ENCODE data around the gene HLA-DOA.

Gene HLA-DOA

GRCh38 chr6:33017694-33018353 is 8.4 kb upstream of the HLA-DOA start (continued):
- no peak for TF ChIP-seq POU6F1 (CRISPR knock-in tag; IDR thresholded peaks at IDR 0.05; ENCODE audit: borderline replicate concordance, low read depth)

- no peak for TF ChIP-seq POU6F1 (CRISPR knock-in tag; IDR thresholded peaks at IDR 0.05; ENCODE audit: borderline replicate concordance, low read depth)
- no peak for TF ChIP-seq ZC3H10 (CRISPR knock-in tag; IDR thresholded peaks at IDR 0.05)
- TF ChIP-seq RARB (CRISPR knock-in tag; IDR thresholded peaks at IDR 0.05), result no peak
- TF ChIP-seq TOX (CRISPR knock-in tag; IDR thresholded peaks at IDR 0.05; ENCODE audit: borderline replicate concordance), result no peak
- TF ChIP-seq ZFP3 (CRISPR knock-in tag; IDR thresholded peaks at IDR 0.05), result no peak
- TF ChIP-seq PPARA (CRISPR knock-in tag; IDR thresholded peaks at IDR 0.05; ENCODE audit: borderline replicate concordance), result no peak
- TF ChIP-seq CSDC2 (CRISPR knock-in tag; IDR thresholded peaks at IDR 0.05), result no peak
- no peak for TF ChIP-seq SNAI2 (CRISPR knock-in tag; IDR thresholded peaks at IDR 0.05)
- TF ChIP-seq CSRNP3 (CRISPR knock-in tag; IDR thresholded peaks at IDR 0.05), result no peak
- TF ChIP-seq BACH2 (CRISPR knock-in tag; IDR thresholded peaks at IDR 0.05; ENCODE audit: borderline replicate concordance), result no peak
- no peak for TF ChIP-seq ZFP30 (CRISPR knock-in tag; IDR thresholded peaks at IDR 0.05)
- no peak for TF ChIP-seq ZNF70 (CRISPR knock-in tag; IDR thresholded peaks at IDR 0.05)
- no peak for TF ChIP-seq TCF4 (CRISPR knock-in tag; IDR thresholded peaks at IDR 0.05; ENCODE audit: borderline replicate concordance)
- TF ChIP-seq CREB5 (CRISPR knock-in tag; IDR thresholded peaks at IDR 0.05; ENCODE audit: low read depth), result no peak
- TF ChIP-seq ESRRG (CRISPR knock-in tag; IDR thresholded peaks at IDR 0.05), result no peak
- ATAC-seq, result no peak
These were observed 7.6 kb upstream of the HLA-DOA start for GRCh38 chr6:33017018-33017417.

GRCh38 chr6:33015798-33016197 is 6.4 kb upstream of the HLA-DOA start:
- TF ChIP-seq ISL1 (CRISPR knock-in tag; IDR thresholded peaks at IDR 0.05) (no peak), CSDC2 (CRISPR knock-in tag; IDR thresholded peaks at IDR 0.05) (no peak), GLIS3 (CRISPR knock-in tag; IDR thresholded peaks at IDR 0.05) (no peak), SNAI2 (CRISPR knock-in tag; IDR thresholded peaks at IDR 0.05) (no peak), ZNF70 (CRISPR knock-in tag; IDR thresholded peaks at IDR 0.05) (no peak), ZC3H10 (CRISPR knock-in tag; IDR thresholded peaks at IDR 0.05) (no peak), CSRNP3 (CRISPR knock-in tag; IDR thresholded peaks at IDR 0.05) (no peak), ZNF8 (CRISPR knock-in tag; IDR thresholded peaks at IDR 0.05) (no peak), ZFP30 (CRISPR knock-in tag; IDR thresholded peaks at IDR 0.05) (no peak), TOX (CRISPR knock-in tag; IDR thresholded peaks at IDR 0.05; ENCODE audit: borderline replicate concordance) (no peak), ZNF565 (CRISPR knock-in tag; conservative IDR thresholded peaks at IDR 0.05; ENCODE audit: low read depth) (no peak), RARB (CRISPR knock-in tag; IDR thresholded peaks at IDR 0.05) (no peak)
- no peak for ATAC-seq

- peak; percentile 92 for ATAC-seq
- TF ChIP-seq SNAI2 (CRISPR knock-in tag; IDR thresholded peaks at IDR 0.05) (no peak), ZFP30 (CRISPR knock-in tag; IDR thresholded peaks at IDR 0.05) (no peak), PPARA (CRISPR knock-in tag; IDR thresholded peaks at IDR 0.05; ENCODE audit: borderline replicate concordance) (no peak), CREB5 (CRISPR knock-in tag; IDR thresholded peaks at IDR 0.05; ENCODE audit: low read depth) (no peak), ZNF8 (CRISPR knock-in tag; IDR thresholded peaks at IDR 0.05) (no peak), GLIS3 (CRISPR knock-in tag; IDR thresholded peaks at IDR 0.05) (no peak), TCF4 (CRISPR knock-in tag; IDR thresholded peaks at IDR 0.05; ENCODE audit: borderline replicate concordance) (no peak), ZNF565 (CRISPR knock-in tag; conservative IDR thresholded peaks at IDR 0.05; ENCODE audit: low read depth) (no peak), RARB (CRISPR knock-in tag; IDR thresholded peaks at IDR 0.05) (no peak), PATZ1 (CRISPR knock-in tag; IDR thresholded peaks at IDR 0.05; ENCODE audit: borderline replicate concordance) (no peak), BACH2 (CRISPR knock-in tag; IDR thresholded peaks at IDR 0.05; ENCODE audit: borderline replicate concordance) (no peak), ZFP3 (CRISPR knock-in tag; IDR thresholded peaks at IDR 0.05) (no peak), TOX (CRISPR knock-in tag; IDR thresholded peaks at IDR 0.05; ENCODE audit: borderline replicate concordance) (no peak)
These were observed 5.6 kb upstream of the HLA-DOA start for GRCh38 chr6:33014841-33015634.

Data from SK-N-SH treated with all-trans-retinoic acid at 6 μM for 48 hours (cell line).